Stimulated activated CD8-positive, alpha-beta memory T cell treated with anti-CD3 and anti-CD28 coated beads, Interleukin-4, amount 100 ng/mL, for 1 hour (primary cell): Measurements from ENCODE around the gene CDHR1.
A peak's percentile ranks its signal among the peaks of the same experiment; 100 is the strongest.

Source experiments
- DNase-seq, 2 donors: peaks; one replicate each; pipeline ENCODE4 v3.0.0-alpha.2; 2020; ENCODE audit warnings: low read depth in 2 of 2, low spot score in 1 of 2

Gene CDHR1

DNA sequence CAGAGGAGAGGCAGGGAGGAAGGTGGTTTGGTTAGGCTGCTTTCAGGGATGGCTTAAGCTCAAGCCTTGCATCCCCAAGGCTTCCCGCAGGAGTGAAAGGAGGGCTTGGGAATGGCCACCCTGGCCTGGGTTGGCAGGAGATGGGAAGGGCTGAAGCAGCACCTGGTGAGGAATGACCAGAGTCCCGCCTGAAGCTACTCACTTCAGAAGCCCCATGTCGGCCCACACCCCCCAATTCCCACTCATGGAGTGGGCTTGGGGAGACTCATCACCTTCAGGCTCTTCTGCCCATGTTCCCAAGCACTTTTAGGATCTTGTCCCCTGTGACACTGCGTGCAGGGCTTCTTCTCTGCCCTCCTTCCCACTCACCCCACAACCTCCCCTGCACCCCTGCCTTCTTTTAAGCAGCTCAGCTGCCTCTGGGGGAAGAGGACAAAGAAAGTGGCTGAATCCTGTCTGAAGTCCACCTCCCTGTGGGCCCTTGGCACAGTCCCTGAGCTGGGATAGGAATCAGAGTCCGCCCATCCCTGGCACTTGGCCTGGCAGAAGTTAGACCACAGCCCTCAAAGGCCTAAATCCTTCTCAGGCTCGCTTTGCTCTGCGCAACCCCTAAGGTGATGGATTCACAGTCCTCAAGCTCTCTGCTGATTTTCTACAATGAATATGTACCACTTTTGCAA is 67.0 kb downstream of the CDHR1 start:
- DNase-seq = no peak

DNA sequence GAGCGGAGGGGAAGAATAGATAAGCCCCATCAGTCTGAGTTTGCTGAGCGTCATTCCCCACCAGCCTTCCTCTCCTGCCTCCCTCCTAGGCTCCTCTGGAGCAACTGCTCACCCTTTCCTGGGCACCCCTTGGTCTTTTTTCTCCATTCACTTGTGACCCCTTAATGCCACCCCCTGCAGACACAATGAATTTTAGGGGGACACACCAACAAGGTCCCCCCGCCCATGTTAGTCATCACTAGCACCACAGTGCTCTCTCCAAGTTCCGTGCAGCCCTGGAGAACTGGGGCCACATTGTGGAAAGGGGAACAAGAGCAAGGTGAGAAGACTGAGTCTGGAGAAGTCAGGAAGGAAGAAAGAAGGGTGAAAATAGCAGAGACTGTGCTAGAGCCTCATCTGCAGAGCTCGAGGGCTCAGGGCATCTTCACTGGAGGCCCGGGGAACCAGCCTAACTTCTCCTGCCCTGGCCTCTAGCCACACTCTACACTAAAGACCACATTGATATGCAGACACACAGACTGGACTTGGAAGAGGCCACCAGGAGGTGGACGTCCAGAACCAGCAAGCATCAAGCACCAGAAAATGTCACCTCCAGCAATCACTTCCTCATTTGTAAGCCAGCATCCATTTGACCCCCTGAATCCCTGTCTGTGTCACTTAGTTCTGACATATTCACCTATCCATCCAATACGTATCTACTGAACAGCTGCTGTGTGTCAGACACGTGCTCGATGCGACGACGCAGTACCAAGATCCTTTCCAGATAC is 68.0 kb downstream of the CDHR1 start:
- DNase-seq = no peak

GRCh38 chr10:84263716-84264115 is 69.4 kb downstream of the CDHR1 start:
- DNase-seq = no peak

DNA sequence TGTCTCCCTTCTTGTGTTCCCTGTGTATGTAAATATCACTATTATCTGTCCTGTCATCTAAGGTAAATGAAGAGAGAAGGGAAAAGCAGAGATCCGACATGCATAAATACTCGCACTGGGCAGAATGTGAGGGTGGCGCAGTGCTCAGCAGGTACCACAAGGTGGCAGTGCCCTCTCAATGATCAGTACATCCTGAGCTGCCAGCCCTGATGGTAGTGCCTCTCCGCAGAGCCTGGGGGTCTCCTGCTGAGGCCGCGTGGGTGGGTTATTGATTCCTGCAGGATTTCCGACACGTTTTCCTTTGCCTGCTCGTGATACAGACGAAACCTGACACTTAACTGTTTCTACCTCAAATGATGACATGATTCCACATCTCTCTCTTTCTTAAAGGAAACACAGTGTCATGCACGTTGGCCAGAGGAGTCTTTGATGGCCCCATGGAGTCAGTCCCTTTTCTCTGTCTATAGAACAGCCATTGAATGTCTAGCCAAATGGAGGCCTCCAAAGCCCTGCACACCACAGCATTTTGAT is 70.3 kb downstream of the CDHR1 start:
- peak; percentile 23 to 38 for DNase-seq

DNA sequence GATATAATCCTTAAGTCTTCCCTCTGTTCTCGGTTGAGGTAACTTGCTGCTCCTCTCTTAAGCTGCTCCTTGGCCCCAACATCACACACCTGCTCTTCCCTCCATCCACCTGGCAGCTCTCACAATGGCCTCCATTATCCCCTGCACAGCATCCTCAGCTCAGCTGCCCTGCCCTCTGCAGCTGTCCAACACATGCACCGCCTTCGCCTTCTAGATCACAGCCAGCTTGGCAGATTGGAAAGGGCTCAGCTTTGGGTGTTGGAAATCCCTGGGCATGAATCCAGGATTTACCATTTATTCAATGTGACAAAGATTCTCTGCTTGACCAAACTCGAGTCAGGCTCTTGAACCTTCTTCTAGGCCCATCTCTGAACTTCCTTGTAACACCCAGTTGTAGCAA is 71.1 kb downstream of the CDHR1 start:
- no peak for DNase-seq

GRCh38 chr10:84267503-84268126 is 73.3 kb downstream of the CDHR1 start:
- DNase-seq = peak in 1 of 2 donors; percentile 31

- DNase-seq = no peak
These were observed 74.8 kb downstream of the CDHR1 start for GRCh38 chr10:84269162-84269561.
